Heart right ventricle (tissue), 16 donors: ENCODE data around the gene ZNF444. TPM values are rescaled to one million over a fixed set of nuclear protein-coding genes. Genes with fewer than 3 reads are reported as not detected.

Experiments used
- ATAC-seq, 8 donors: fragments of 200-7000 bp; cut with Tn5 transposase; one replicate each; pipeline ENCODE4 v1.9.1; 2020; ENCODE audit warnings: mild to moderate bottlenecking in 8 of 8, moderate library complexity in 8 of 8, moderate number of reproducible peaks in 1 of 8
- DNase-seq, 2 donors: peaks; one replicate each; pipeline ENCODE4 v3.0.0-alpha.2; 2020
- H3K27ac ChIP-seq, 10 donors: fragments of 200-600 bp; sonication (generic) in 2 of 10; one replicate each; pipeline versions ENCODE4 v1.5.0 to v1.8.0; 2020 to 2022; ENCODE audit warnings: mild to moderate bottlenecking in 3 of 10
- H3K27me3 ChIP-seq, 7 donors: fragments of 200-600 bp; one replicate each; pipeline ENCODE4 v1.8.0; 2021 to 2022; ENCODE audit warnings: mild to moderate bottlenecking in 2 of 7
- H3K36me3 ChIP-seq, 9 donors: fragments of 200-600 bp; sonication (generic) in 1 of 9; one replicate each; pipeline versions ENCODE4 v1.5.0 to v1.8.0; 2020 to 2022; ENCODE audit warnings: mild to moderate bottlenecking in 2 of 9
- H3K4me1 ChIP-seq, 9 donors: fragments of 200-600 bp; sonication (generic) in 1 of 9; one replicate each; pipeline versions ENCODE4 v1.5.0 to v1.8.0; 2020 to 2022; ENCODE audit warnings: mild to moderate bottlenecking in 4 of 9
- H3K4me3 ChIP-seq, 10 donors: fragments of 200-600 bp; sonication (generic) in 2 of 10; one replicate each; pipeline versions ENCODE4 v1.5.0 to v1.8.0; 2020 to 2022; ENCODE audit warnings: mild to moderate bottlenecking in 7 of 10, moderate library complexity in 2 of 10
- H3K9me3 ChIP-seq, 11 donors: fragments of 200-600 bp in 10 of 11; sonication (generic) in 2 of 11; one replicate each; pipeline versions ENCODE4 v1.5.0 to v1.8.0; 2013 to 2022; ENCODE audit warnings: mild to moderate bottlenecking in 2 of 11, control low read depth in 1 of 11, moderate library complexity in 1 of 11
- CTCF ChIP-seq, 9 donors: fragments of 200-600 bp; sonication (generic) in 2 of 9; IDR thresholded peaks; one replicate each; pipeline versions ENCODE4 v1.5.0 to v1.8.0; 2021 to 2022; ENCODE audit warnings: antibody characterized with exemption in 9 of 9, mild to moderate bottlenecking in 5 of 9, moderate library complexity in 1 of 9
- WGBS, 2 donors: extraction: QIAGEN DNeasy Blood & Tissue Kit; methylation state at CpG; one replicate each; pipeline ENCODE4 v1.1.7; 2013; ENCODE audit warnings: inconsistent platforms in 1 of 2; 5-methylcytosine and 5-hydroxymethylcytosine counted together
- intact Hi-C, 10 donors: fragments of 100-400 bp; cut with DNase I; formaldehyde crosslinking; loops; one replicate each; pipeline versions ENCODE4 v1.11.1 to v1.14.2; 2022
- polyA plus RNA-seq, 2 donors: library from polyadenylated mRNA; stranded (reverse); fragments of 200-250 nt; gene quantifications; one replicate each; pipeline ENCODE4 v1.2.3, GENCODE V29; 2013
- total RNA-seq, 10 donors: library from RNA; stranded (reverse); fragmentation: NEBNext Ultra II Directional in 3 of 10; extraction: Animal tissue kit (Norgen Biotek cat#: 25700) in 3 of 10; gene quantifications; one replicate each; pipeline versions ENCODE4 v1.2.1 to v1.2.4, GENCODE V29; 2021 to 2023
- donor health status: Arrhythmogenic right ventricular cardiomyopathy.
- donor health status: ischemic (EF 13 %, LVEDD 7.1; RV severe dilation, severe dysfunction).
- donor health status: healthy with polysubstance abuse.
- donor health status: DM: no; HTN: yes; CAD: no.
- donor health status: DM: no; HTN: no; CAD: no.
- donor health status: ischemic (EF 25% LVEDD 6.9; RV normal size, moderate dysfunction).
- donor health status: ischemic (EF 25% LVEDD 5.7; RV mildly dilated, moderate dysfunction).
- donor health status: healthy.
- donor health status: DM: yes; HTN: yes; CAD: no.
- donor health status: Ischemic cardiomyopathy.
- donor health status: ischemic (EF 35%, LVEDD 5.7; RV mildly dilated, moderate dysfunction).
- donor health status: nonischemic (EF 11% LVEDD 7.7; RV severe dilation, severe dysfunction).
- donor health status: DM: yes; HTN: yes; CAD: no.
- donor health status: PGD.
- donor health status: ischemic (EF 29% LVEDD 5.4; RV normal size, mild dysfunction).
- donor health status: nonischemic (EF 23%, LVEDD 6.1; RV moderate dilation, normal function).

The ZNF444 gene
- total and polyA plus RNA-seq, 12 donors, result 15.1 to 25.6 (median 22.4) TPM

GRCh38 chr19:56176881-56177280 is 35.8 kb downstream of the ZNF444 start:
- DNase-seq (no peak), ATAC-seq (no peak)
- Histone ChIP-seq H3K4me3 (no peak overlapping the region), H3K36me3 (no peaks in the 10 kb centered on the region), H3K27ac (no peak overlapping the region), H3K27me3 (peaks cover 0 to 45% (median 29%) of the 10 kb centered on the region in 7 donors), H3K9me3 (no peaks in the 10 kb centered on the region), H3K4me1 (peaks cover 0 to 2% (median 0%) of the 10 kb centered on the region in 9 donors)
- TF ChIP-seq CTCF (IDR thresholded peaks at IDR 0.05), result no peak
- 72 to 76% methylated on average over 18 of the region's 18 CpGs for WGBS, 2 donors
- intact Hi-C loops, result loop anchor here in 2 of 10 donors (10.0 kb wide), 2 partner anchors 168 to 178 kb away; no protein-coding TSS in a partner anchor

GRCh38 chr19:56177564-56178243 is 36.6 kb downstream of the ZNF444 start:
- H3K9me3 ChIP-seq, result no peaks in the 10 kb centered on the region
- no peaks in the 10 kb centered on the region for H3K4me1 ChIP-seq
- ATAC-seq (no peak), DNase-seq (no peak)
- H3K4me3 ChIP-seq, result no peak overlapping the region
- H3K27ac ChIP-seq, result no peak overlapping the region
- TF ChIP-seq CTCF (IDR thresholded peaks at IDR 0.05), result no peak
- 62 to 64% methylated on average over 11 of the region's 11 CpGs for WGBS, 2 donors
- peaks cover 0 to 49% (median 29%) of the 10 kb centered on the region in 7 donors for H3K27me3 ChIP-seq
- H3K36me3 ChIP-seq, result no peaks in the 10 kb centered on the region
- intact Hi-C loops, result loop anchor here in 3 of 10 donors (2.0 to 10.0 kb wide), 3 partner anchors 105 to 177 kb away; no protein-coding TSS in a partner anchor

GRCh38 chr19:56189785-56190184 is 48.7 kb downstream of the ZNF444 start:
- TF ChIP-seq CTCF (IDR thresholded peaks at IDR 0.05), result no peak
- H3K27me3 ChIP-seq, result peaks cover 0 to 22% (median 6%) of the 10 kb centered on the region in 7 donors
- no peak overlapping the region for H3K27ac ChIP-seq
- intact Hi-C loops, result no loop called here
- no peaks in the 10 kb centered on the region for H3K4me1 ChIP-seq
- WGBS, 2 donors, result 74 to 77% methylated on average over 17 of the region's 17 CpGs
- H3K36me3 ChIP-seq, result no peaks in the 10 kb centered on the region
- ATAC-seq (no peak), DNase-seq (no peak)
- H3K4me3 ChIP-seq, result no peak overlapping the region
- no peaks in the 10 kb centered on the region for H3K9me3 ChIP-seq

GRCh38 chr19:56191115-56191514 is 50.0 kb downstream of the ZNF444 start:
- WGBS, 2 donors, result 72 to 74% methylated on average over 7 of the region's 7 CpGs
- no peaks in the 10 kb centered on the region for H3K36me3 ChIP-seq
- intact Hi-C loops, result no loop called here
- ATAC-seq (no peak), DNase-seq (no peak)
- H3K9me3 ChIP-seq, result no peaks in the 10 kb centered on the region
- H3K27me3 ChIP-seq, result peaks cover 0 to 17% (median 4%) of the 10 kb centered on the region in 7 donors
- H3K4me1 ChIP-seq, result no peaks in the 10 kb centered on the region
- H3K4me3 ChIP-seq, result no peak overlapping the region
- no peak for TF ChIP-seq CTCF (IDR thresholded peaks at IDR 0.05)
- no peak overlapping the region for H3K27ac ChIP-seq
